HG03520 (cell line): ENCODE measurements around the gene OR51M1.
"Not testable (repeated sequence)": the region's sequence is repeated elsewhere in the genome, so short reads cannot be mapped to it uniquely, and the experiment has no call there.

Experiments used
- ATAC-seq: cut with Tn5 transposase; IDR thresholded peaks from one replicate; pipeline ENCODE4 v1.9.1; 2021; ENCODE audit warnings: mild to moderate bottlenecking, moderate library complexity; ENCODE audit not compliant: unreplicated experiment

OR51M1 gene, protein sequence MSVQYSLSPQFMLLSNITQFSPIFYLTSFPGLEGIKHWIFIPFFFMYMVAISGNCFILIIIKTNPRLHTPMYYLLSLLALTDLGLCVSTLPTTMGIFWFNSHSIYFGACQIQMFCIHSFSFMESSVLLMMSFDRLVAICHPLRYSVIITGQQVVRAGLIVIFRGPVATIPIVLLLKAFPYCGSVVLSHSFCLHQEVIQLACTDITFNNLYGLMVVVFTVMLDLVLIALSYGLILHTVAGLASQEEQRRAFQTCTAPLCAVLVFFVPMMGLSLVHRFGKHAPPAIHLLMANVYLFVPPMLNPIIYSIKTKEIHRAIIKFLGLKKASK

DNA sequence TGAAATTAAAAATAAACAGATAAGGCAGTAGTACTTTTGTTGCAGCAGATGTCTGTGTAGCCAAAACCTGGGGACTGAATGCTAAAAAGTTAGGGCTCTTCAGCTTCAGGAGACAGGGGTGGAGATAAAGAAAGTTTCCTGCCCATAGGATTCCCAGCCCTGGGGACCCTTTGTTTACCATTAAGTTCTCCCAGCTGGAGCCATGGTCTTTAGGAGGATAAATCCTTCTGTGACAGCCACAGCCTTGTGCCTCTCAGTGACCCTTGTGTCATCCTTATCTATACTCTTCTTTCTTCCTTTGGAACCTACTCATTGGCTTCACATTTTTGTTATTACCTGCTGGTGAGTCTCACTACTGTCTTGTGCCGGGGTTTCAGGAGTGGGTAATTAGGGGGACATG, at the start of gene OR51M1:
TSS of gene OR51M1 (plus strand) at position 237 of the 400 bp plus-strand sequence. CDS start 5,587 bp downstream, outside the sequence.
- no peak for ATAC-seq

DNA sequence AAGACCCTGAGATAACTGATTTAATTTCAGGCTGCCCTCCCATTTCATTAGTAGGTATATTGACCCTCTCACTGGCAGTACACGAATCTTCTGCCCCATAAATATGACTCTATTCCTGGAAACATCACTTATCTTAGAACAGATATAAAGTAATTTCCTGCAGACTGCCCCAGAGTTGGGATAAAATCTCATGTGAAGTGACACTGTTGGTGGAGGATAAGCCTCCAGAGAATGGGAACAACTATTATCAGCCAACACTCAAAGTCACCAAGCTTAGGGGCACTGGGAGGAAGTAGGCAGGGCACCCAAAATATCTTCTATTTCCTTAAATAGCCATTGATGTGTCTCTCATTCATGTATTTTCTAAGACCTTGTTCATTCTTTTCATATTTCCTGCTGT, 48.4 kb upstream of the OR51M1 start:
- ATAC-seq = no peak

DNA sequence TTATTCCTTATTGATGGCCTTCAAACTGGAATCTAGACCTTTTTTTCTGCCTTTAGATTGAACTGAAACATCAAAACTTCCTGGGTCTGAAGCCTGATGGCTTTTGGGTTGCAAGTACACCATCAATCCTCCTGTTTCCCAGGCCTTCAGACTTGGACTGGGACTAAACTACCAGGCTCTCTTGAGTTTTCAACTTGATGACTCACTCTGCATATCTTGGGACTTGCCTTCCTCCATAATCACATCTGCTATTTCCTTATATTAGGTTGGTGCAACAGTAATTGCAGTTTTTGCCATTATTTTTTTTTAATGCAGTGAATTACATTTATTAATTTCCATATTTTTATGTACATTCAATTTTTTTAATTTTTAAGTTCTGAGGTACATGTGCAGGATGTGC, 47.3 kb upstream of the OR51M1 start:
- ATAC-seq = no peak

DNA sequence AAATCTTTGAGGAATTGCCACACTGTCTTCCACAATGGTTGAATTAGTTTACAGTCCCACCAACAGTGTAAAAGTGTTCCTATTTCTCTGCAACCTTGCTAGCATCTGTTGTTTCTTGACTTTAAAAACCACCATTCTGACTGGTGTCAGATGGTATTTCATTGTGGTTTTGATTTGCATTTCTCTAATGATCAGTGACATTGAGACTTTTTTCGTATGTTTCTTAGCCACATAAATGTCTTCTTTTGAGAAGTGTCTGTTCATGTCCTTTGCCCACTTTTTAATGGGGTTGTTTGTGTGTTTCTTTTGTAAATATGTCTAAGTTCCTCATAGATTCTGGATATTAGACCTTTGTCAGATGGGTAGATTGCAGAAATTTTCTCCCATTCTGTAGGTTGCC, 46.4 kb upstream of the OR51M1 start:
- ATAC-seq = not testable (repeated sequence)

DNA sequence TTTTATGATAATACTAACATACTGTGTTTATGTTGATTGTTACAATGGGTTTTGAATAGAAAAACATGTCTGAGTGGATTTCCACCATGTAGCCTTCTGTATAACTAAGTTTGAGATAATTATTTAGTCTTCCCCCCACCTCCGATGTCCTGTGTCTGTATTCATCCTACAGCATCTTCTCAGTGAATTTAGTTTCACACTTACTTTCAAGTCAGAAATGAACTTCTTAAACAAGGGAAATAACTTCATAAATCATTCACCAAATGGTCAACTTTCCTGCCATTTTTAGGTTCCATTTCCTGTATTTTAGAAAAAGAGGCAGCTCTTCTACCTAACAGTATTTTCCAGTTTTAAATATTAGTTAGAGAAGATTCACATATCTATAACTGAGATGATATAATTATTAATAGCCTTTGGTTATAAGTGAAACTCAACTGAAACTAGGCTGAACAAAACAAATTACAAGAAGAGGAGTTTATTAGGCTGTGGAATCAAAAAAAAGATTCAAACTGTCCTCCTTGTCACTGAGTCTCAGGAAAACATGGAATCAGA, 43.8 kb upstream of the OR51M1 start:
- ATAC-seq = peak; percentile 48

DNA sequence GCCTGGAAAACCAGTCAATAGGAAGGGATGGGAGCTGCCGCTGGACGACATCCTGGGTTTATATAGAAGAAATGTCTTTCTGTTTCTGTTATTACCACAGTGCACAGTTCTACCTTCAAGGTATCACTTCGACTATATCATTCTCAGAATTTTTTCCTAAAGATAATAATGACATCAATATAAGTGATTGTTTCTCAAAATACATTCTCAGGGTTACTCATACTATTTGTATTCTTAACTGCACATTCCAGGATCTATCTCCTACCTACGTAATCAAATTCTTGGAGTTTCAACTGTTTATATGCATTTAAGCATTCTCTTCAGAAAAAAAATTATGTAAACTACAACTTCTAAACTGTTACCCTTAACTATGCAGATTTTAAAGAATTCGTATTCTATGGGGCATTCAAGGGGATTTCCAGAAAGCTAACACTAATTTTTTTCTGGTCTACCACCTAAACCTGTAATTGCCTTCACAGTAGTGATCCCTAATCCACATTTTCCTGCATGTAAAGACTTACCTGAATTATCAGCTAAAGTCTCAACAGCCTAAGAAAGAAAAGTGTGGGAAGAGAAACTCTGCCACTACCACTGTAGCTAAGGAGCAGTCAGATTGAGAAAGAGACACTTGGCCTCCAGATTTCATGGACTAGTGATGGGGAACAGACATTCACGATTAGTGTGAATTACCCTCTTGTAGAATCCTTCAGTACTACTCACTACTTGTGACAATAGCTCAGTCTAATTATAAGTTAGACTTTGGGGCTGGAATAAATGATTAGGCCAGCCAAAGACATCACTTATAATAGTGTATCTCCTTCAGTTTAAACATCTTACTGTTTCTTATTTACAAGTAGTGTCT, 39.9 kb upstream of the OR51M1 start, which contains the start of gene OR51B5:
TSS of gene OR51B5 (minus strand) at position 51 of the 862 bp plus-strand sequence. CDS start at position 51, 0 bp downstream.
- no peak for ATAC-seq

DNA sequence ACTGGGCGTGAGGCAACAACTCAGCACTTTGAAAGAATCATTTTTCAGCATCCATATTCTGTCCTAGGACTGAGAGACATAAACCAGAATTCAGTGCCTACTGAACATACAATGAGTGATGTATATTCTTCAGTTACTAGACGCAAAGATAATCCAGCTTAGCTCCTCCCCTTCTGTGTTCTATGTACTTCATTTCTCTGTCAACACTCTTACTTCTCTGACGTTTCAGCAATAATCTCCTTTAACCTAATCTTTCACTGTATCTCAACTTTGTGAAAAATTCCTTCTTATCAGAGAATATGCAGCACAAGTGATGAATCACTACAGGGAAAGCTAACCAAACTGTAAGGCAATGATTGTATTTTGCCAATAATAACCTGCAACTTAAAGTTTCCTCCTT, 37.8 kb upstream of the OR51M1 start:
- ATAC-seq = no peak

DNA sequence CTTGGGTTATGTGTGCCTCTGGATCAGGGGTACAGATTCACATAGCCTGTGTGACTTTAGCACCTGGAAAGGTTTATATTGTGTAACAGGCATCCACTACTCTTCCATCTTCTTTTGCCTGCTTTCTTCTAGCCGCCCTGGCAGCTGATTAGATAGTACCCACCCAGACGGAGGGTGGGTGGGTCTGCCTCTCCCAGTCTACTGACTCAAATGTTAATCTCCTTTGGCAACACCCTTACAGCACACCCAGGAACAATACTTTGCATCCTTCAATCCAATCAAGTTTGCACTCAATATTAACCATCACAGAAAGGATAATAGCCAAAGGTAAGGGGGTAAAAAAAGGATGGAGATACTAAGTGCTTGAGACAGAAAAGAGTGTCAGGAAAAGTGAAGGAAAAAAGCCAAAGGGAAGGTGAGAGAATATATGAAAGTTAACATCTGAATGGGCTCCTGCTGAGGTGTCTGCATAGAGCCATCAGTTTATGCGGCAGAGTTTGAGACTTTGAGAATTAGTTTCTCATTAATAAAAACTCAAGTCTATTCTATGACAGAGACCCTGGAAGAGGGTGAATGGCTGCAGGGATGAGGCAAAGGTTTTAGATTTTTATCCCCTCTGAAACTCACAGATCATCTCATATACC, 34.9 kb upstream of the OR51M1 start:
- no peak for ATAC-seq

DNA sequence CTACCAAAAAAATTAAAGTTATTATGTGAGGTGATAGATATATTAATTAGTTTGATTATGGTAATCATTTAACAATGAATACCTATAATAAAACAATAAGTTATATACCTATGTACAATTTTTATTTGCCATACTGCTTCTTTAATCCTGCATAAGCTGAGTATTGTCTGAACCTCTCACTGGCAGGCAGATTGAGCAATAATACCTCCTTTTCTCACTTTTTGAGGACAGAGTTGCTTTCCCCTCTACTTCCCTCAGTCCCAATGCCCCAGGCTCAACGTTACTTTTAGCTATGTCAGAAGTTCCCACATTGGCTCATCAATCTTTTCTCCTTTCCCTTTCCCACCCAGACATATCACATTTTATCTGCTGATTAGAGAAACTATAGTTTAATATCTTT, 34.1 kb upstream of the OR51M1 start:
- ATAC-seq = no peak

DNA sequence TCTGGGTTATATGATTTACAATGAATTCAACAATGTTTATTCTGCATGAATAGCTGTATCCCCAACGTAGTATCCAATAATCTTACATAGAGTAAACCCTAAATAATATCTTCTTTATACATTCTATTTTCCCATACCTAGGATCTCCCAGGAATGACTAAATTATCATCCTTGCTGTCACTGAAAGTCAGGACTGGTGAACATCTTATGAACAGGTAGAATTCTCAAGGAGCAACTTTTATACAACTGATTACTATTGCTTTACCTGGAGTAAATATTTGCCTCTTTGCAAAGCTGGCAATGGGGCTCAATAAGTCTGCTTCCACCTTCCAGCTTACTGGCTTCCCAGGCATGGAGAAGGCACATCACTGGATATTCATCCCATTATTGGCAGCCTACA, 32.4 kb upstream of the OR51M1 start, which contains the start of gene OR51B6:
TSS of gene OR51B6 (plus strand) at position 301 of the 400 bp plus-strand sequence. CDS start at position 301, 0 bp downstream.
- no peak for ATAC-seq

DNA sequence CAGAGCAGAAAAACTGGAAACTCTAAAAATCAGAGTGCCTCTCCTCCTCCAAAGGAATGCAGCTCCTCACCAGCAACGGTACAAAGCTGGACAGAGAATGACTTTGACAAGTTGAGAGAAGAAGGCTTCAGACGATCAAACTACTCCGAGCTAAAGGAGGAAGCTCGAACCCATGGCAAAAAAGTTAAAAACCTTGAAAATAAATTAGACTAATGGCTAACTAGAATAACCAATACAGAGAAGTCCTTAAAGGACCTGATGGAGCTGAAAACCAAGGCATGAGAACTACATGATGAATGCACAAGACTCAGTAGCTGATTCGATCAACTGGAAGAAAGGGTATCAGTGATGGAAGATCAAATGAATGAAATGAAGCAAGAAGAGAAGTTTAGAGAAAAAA, 27.6 kb upstream of the OR51M1 start:
- ATAC-seq = not testable (repeated sequence)

DNA sequence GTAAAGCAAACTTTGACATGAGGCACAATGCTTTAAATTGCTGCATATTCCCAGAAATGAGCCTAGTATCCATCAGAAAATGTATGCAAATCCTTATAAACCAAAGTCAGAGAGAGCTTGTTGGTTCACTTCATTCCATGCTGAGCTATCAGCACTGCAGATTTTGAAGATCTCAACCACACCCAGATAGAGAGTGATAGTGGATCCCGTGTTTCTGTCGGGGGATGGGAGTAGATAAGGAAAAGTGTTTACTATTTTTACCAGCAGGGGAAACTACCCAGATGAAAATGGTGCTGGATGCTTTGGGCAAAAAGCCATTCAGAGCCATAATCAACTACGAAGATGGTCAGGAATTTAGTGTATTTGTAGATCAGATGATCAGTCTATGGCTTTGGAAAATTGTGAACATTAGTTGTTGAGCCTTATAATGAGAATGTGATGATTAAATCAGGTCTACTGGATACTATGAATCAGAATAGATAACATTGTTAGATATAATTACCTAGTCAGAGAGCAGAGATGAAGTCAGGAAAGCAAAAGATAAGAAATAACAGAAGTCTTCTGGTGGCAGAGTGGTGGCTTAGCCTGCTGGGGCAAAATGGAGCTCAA, 21.5 kb upstream of the OR51M1 start:
- ATAC-seq = no peak

DNA sequence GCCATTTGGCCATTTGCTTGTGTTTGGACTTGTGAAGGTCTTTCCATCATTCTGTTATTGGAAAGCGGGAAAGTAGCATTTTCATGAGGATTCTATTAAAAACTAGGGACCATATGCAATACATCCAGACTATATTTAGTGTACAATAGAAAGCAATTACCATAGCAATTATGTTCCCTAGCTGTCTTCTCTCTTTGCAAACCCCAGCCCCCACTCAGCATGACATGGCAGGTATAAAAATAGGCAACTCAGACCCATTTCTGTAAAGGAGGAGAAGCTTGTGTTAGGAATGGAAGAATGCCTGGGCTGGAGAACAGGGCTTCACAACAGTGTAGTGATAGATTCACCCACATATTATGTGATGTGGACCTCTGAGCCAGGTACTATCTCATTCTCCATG, 19.9 kb upstream of the OR51M1 start:
- ATAC-seq = no peak

DNA sequence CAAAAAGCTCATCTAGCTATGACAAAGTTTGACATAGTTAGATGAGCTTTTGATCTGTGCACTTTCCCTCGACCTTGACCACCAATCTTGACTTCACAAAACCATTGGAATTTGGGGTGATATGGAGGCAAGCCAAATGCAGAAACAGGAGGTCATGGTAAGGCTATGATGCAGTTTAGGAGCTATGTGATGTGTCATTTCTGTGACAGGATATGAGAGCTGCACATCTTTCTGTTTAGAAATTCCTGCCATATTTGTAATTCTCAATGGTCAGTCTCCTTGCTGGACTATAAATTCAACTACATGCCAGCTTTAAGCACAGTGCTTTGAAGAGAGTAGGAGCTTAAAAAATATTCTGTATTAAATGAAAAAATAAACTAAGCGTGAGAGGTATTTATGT, 19.4 kb upstream of the OR51M1 start:
- ATAC-seq = no peak

DNA sequence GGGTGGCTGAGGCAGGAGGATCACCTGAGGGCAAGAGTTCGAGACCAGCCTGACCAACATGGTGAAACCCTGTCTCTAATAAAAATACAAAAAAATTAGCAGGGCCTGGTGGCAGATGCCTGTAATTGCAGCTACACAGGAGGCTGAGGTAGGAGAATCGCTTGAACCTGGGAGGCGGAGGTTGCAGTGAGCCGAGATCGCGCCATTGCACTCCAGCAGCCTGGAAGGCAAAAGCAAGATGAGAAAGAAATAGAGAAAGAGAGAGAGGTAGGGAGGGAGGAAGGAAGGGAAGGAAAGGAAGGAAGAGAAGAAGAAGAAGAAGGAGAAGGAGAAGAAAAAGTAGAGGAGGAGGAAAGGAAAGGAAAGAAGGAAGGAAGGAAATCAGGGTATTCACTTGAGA, 17.2 kb upstream of the OR51M1 start:
- not testable (repeated sequence) for ATAC-seq

DNA sequence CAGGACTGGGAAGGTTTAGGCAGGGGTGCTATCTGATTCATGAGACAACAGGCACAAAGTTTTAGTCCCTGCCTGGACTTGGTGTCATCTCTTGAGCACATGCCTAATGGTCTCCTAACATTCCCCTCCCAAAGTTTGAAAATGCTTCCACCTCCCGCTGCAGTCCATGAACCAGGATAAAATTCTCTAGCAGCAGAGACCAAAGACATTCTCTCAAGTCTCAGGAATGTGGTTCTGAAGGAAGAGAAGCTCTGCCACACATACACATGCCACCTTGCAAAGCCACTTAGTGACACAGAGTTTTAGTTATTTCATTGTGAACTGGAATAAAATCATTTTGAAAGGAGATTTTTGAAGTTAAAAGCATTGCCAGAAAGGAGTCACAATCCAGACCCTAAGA, 16.8 kb upstream of the OR51M1 start:
- no peak for ATAC-seq

DNA sequence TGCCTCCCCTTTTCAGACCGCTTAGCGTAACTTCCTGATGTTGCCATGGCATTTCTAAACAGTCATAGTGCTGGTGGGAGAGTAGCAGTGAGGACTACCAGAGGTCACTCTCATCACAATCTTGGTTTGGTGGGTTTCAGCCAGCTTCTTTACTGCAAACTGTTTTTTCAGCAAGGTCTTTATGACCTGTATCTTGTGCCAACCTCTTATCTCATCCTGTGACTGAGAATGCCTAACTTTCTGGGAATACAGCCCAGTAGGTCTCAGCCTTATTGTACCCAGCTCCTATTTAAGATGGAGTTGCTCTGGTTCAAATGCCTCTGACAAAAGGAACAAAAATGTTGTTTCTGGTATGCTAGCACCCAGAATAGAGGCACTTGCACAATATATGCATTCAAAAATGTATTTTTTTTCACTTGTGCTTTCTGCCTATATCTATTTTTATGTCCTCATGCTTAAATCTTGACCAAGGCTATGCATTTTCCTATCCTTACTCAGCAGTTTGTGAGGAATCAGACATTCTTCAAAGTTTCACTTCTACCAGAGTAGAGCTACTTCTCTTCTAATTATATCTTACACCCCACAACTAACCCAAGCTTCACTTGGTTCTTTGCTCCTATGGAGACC, 16.1 kb upstream of the OR51M1 start:
- ATAC-seq = no peak

DNA sequence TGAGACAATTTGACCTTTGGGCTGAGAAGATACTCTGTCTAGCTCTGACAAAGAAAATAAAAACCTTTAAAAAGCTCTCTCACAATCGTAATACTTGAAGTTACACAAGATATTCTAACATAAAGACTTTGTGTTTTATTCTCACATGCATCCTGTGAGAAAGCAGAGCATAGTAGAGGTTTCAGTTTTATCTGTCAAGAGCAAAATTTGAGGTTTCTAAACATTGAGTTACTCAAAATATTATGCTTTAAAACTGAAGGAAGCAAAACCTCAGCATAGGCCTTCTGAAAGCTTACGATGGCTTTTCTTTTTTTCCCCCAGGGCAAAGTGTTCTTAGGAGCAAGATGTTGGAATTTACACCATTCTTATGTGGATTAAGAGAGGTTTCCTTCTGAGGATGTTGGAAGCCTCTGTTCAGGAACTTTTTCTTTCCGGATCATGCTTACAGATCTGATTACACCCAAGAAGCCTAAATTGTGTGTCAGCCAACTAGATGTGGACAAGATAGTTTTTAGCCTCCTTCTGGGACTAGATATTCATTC, 15.0 kb upstream of the OR51M1 start:
- no peak for ATAC-seq

DNA sequence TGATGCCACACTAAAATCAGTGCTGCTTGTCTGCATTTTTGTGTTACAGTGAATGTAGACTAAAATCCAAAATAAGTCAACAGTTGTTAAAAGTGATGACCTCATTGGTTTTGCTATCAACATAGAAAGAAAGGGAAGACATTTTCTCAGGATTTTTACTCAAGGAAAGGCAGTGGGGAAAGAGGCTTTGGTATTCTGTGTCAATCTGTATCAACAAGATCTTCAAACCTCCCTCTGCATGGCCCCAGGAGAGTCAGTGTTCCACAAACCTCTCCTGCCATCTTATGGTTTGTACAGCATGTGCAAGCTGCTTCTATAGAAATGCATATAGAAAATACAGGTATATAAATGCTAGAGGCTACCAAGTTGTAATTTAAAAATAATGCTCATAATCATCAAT, 13.8 kb upstream of the OR51M1 start:
- no peak for ATAC-seq
